Astrocyte (in vitro differentiated cells and primary cell): ENCODE results near the gene DUS1L.

ENCODE experiments used
- EZH2 ChIP-seq: IDR thresholded peaks from 2 replicates; pipeline ENCODE4 v1.6.1; 2012; ENCODE audit warnings: mild to moderate bottlenecking, low read length, inconsistent platforms; ENCODE audit not compliant: insufficient read depth
- TF ChIP-seq, protein P1 (sequence below): IDR thresholded peaks from 2 replicates; pipeline ENCODE4 v1.5.1; 2011; ENCODE audit warnings: low read depth, mild to moderate bottlenecking, inconsistent platforms, low read length, moderate library complexity; ENCODE audit not compliant: insufficient read depth

DNA sequence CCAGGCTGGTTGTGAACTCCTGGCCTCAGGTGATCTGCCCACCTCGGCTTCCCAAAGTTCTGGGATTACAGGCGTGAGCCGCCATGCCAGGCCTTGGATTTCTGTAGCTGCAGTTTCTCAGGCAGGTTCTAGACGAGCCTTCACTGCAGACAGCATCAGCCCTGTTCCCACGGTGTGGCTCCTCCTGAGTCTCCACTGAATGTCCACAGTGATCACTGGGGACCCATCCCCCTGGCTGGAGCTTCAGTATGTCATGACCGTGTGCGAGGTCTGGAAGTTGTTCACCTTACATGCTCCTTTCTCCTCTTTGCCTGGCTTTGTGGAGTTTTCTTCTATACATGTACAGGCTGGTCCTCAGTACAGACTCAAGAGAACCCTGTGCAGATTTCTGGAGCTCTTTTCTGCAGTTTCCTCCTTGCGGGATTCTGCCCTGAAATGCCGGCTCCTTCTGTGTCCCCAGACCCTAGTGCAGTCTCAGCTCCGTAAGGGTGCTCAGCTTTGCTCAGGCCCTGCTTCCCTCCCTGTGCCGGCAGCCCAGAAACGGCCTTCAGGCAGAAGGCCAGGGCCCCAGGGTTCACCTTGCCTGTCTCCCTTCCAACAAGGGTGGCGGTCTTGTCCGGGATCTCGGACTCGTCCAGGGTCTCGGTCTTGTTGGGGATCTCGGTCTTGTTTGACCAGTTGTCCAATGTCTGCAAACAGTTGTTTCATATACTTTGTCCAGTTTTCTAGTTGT, 46.7 kb upstream of the DUS1L start:
- TF ChIP-seq, protein P1, sequence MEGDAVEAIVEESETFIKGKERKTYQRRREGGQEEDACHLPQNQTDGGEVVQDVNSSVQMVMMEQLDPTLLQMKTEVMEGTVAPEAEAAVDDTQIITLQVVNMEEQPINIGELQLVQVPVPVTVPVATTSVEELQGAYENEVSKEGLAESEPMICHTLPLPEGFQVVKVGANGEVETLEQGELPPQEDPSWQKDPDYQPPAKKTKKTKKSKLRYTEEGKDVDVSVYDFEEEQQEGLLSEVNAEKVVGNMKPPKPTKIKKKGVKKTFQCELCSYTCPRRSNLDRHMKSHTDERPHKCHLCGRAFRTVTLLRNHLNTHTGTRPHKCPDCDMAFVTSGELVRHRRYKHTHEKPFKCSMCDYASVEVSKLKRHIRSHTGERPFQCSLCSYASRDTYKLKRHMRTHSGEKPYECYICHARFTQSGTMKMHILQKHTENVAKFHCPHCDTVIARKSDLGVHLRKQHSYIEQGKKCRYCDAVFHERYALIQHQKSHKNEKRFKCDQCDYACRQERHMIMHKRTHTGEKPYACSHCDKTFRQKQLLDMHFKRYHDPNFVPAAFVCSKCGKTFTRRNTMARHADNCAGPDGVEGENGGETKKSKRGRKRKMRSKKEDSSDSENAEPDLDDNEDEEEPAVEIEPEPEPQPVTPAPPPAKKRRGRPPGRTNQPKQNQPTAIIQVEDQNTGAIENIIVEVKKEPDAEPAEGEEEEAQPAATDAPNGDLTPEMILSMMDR = no peak
- TF ChIP-seq EZH2 = no peak
